NCI-H82 treated with DMSO at 0.1 percent for 48 hours (cell line): ENCODE data around the gene CFL2.
"Not testable (repeated sequence)": the region's sequence is repeated elsewhere in the genome, so short reads cannot be mapped to it uniquely, and the experiment has no call there.

Experiments
- DNase-seq: peaks from one replicate; lab custom pipeline; 2025; ENCODE audit not compliant: unreplicated experiment; lab: John Stamatoyannopoulos, UW

The CFL2 gene

DNA sequence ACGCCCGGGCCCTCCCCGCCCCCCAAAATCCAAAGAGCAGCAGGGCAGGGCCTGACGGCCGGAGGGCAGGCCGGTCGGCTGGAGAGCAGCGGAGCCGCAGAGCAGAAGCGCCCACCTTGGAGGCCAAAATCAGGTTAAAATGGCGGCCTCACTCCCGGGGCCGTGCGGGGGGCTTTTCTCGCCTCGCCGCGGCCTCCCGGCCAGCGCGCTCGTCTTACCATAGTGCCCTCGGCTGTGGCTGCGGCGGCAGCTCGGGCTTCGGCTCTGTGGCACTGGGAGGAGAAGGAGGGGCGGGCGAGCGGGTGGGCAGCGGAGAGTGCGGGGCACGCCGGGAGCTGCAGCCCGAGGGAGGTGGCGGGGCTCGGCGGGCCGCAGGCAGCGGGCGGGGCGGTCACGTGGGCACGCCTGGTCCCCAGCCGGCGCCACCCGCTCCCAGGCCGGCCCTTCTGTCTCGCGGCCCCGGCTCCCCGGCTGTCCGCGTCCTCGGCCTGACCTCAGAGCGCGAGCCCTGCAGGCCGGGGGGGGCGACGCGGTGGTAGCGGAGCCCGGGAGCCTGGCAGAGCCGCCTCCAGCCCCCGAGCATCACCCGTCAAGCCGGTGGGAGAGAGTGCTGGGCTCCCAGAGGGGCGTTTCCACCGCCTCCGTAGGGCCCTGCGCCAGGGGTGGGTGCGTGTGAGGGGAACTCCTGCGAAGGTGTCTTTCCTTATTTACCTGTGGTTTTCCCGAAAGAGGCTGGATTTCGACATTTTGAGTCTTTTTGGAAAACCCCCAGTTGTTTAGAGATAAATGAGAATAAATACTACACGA, at the start of gene CFL2:
Gene CFL2 (minus strand): TSS at position 274 of the 807 bp plus-strand sequence. CDS start 53 bp downstream, at position 221.
- DNase-seq: peak; percentile 50

DNA sequence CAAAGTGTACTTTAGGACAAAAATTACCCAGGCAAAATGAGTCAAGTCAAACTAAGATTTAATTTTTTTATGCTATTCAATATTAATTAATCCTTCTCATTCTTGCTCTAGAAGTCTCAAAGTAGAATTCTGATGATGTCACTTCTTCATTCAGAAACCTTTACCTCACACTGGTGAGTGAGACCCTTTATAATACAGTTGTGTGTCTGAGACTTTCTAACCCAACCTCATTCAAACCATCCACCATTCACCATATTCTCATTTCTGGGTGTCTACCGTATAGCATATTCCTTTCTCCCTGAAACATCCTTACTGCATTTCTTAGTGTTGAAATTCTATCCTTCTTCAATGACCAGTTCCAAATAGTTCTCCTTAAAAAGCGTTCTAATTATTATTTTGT, 40.8 kb upstream of the CFL2 start:
- DNase-seq: no peak

DNA sequence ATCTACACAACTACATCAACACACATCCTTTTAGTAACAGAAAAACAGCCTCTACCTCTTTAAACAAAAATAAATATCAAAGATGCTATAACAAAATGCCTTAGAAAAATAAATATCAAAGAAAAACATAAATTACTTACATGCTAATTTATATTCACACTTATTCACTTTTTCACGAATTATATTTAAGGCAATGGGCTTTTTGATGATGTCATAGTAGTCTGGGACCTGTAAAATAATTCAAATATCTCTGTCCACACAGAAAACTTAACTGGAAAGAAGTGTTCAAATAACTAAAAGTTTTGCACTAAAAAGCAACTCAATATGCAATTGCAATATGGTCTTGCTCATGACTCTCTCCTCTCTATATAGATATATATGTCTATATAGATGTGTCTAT, 40.3 kb upstream of the CFL2 start:
- DNase-seq: no peak

DNA sequence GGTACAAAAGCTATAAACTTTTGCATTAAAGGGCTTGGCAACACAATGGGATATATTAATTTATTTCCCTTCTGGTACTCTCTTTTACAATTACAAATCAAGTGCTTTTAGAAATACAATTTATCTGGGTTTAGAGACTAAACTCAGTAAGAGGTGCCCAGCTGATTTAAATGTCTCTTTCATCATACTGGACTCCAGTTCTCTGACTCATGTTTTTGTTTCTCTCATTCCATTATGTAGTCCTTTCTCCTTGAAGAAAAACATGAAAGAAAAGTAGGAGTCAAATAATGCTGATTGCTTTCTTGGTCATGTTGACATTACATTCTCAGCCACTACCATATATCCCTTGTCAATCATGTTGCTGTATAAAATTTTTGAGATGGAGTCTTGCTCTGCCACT, 36.3 kb upstream of the CFL2 start:
- DNase-seq: no peak

DNA sequence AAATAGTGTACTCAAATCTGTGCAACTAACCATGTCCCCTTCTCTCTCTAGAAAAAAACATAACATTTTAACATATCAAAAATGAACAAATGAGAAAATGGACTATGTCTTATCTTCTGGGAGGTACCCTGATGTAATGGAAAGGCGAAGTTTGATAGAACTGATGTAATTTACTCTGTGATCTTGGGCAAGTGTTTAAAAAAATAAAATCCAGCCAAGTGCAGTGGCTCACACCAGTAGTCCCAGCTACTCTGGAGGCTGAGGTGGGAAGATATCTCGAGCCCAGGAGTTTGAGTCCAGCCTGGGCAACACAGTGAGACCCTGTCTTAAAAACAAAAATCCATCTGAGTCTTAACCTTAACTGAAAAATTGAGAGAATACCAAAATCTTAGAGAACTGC, 35.8 kb upstream of the CFL2 start:
- DNase-seq: no peak

DNA sequence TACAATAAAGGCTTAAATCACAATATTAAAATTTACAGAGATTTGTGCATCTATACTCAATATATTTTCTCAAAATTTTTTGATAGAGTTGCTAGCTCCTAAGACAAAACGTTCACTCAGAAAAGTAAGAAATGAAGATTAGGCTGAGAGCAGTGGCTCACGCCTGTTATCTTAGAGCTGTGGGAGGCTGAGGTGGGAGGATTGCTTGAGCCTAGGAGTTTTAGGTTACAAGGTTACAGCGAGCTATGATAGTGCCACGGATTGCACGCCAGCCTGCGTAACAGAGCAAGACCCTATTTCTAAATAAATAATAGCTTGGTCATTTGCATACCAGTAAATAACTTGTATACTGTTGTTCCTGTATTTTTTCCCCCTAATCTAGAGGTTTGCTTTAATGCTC, 35.0 kb upstream of the CFL2 start:
- DNase-seq: no peak

DNA sequence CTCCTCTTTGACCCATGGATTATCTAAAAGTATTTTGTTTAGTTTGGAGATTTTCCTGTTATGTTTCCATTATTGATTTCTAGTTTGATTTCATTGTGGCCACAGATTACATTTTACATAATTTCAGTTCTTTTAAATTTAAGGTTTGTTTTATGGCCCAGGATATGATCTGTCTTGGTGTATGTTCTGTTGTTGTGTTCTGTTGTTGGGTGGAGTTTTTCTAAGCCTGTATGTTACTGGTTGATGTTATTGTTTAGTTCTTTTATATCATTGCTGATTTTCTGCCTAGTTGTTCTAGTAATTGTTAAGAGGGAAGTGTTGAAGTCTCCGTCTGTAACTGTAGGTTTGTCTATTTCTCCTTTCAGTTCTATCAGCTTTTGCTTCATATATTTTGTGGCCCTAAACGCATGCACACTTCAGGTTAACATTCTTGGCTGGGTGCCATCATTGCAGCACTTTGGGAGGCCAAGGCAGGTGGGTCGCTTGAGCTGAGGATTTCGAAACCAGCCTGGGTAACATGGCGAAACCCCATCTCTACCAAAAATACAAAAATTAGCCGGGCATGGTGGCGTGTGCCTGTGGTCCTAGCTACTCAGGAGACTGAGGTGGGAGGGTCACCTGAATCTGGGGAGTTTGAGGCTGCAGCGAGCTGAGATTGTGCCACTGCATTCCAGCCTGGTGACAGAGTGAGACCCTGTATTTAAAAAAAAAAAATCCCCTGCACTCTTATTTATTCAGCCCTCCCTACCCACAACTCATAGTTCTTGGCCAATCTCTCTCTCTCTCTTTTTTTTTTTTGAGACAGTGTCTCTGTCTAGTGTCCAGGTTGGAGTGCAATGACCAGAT, 28.1 kb upstream of the CFL2 start:
- no peak for DNase-seq

DNA sequence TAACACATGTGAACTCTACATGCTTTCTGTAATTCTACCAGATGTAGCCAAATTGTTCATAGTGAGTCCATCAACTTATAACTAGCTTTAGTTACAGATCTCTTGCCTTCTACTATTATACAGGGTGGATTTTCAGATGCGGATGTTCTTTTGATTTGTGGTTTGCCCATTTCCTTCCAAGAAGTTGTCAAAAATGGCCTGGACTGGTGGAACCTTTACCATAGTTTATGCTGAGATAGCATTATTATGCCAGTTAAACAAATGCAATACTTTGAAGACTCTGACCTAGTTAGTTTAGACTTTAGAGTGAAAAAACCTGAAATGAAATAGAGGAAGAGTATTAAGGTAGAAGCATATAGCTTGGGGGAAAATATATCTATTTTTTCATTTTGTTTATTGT, 27.4 kb upstream of the CFL2 start:
- DNase-seq: no peak

DNA sequence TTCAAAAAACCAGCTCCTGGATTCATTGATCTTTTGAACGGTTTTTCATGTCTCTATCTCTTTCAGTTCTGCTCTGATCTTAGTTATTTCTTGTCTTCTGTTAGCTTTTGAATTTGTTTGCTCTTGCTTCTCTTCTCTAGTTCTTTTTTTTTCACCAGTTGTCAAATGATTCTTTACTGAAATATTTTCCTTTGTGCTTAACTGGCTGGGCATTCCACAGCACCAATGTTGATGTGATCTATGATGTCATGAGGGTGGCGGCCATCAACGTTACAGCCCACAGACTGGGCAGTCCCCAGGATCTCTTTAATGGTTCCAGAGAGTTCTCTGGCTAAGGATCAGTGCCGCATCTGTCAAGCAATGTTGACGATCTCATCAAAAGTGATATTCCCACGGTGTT, 25.7 kb upstream of the CFL2 start:
- DNase-seq: not testable (repeated sequence)

DNA sequence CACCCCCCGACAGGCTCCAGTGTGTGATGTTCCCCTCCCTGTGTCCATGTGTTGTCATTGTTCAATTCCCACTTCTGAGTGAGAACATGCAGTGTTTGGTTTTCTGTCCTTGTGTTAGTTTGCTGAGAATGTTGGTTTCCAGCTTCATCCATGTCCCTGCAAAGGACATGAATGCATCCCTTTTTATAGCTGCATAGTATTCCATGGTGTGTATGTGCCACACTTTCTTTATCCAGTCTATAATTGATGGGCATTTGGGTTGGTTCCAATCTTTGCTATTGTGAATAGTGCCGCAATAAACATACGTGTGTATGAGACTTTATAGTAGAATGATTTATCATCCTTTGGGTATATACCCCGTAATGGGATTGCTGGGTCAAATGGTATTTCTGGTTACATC, 22.7 kb upstream of the CFL2 start:
- DNase-seq: not testable (repeated sequence)

DNA sequence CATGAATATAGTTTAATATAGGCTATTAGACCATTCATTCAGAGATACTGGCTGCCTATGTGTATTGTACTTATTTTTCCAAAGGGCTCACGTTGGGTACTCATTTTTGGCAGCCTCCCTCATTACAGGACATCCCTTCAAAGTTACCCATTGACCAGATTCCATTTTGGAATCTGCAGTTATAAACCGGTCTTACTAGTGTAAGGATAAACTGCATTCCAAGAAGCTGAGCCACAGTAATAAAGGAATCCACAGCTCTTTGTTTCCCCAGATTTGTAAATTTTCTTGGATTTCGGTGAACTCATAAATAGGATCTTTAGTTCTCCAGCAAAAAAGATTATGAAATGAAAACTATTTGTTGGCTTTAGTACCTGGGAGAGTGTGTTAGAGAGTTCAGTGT, 18.9 kb upstream of the CFL2 start:
- no peak for DNase-seq

DNA sequence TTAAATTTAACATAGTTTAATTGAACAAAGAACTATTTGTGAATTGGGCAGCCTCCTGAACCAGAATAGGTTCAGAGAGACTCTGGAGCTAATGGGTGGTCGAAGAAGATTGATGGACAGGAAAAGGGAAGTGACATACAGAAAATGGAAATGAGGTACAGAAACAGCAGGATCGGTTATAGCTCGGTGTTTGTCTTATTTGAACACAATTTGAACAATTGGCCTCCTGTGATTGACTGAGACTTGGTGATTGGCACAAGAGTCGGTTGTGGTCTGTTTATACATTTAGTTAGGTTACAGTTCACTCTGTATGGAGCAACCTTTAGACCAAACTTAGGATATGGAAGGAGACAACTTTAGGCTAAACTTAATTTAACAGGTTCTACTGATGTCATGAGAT, 18.4 kb upstream of the CFL2 start:
- no peak for DNase-seq

DNA sequence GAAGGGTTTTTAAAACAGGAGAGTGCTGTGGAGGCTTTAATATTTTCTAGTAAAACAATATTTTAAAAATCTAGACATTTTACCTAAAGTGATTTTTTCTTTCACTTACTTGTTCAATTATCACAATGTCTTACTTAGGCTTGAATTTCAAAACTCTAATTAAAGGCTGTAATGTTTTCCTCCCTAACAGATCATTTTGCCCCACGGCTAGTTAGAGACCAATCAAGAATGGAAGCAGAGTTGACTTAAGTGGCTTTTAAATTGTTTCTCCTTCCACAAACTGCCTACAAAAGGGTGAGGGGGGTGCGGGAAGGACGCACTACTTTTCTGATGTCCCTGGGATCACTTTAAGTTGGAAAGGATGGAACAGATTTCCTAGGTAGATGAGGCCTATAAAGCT, 9.5 kb upstream of the CFL2 start:
- DNase-seq: no peak

DNA sequence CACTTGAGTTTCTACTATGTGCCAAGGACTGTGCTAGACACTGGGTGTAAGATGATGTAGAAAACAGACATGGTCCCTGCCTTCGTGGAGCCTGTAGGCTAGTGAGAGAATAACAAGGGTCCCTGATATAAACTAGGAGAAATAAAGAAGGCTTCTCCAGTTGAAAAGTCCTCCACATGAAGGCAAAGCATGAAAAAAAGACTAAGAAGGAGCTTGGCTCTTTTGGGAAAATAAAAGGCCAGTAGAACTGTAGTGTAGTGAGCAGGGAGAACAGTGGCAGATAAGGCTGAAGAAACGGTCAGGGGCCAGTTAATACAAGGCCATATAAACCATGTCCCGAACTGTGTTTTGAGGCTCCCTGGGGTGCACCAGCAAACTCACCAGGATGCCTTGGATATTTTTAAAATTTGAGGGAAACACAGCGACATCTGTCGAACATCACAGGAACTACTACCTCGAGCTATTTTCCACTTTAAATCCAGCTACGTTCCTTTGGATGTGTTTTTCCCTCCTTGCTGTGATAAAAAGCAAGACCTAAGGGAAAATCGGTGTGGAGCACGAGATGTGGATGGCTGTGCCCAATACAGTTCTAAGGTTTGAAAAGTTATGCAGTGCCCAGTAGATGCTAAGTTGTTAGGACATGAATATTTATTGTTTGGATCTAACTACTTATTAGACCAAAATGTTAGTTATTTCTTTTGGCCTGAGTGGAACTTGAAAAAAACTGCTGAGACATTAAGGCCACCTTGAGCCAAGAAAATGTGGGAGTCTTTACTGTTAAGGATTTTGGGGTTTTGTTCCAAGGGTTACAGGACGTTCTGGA, 8.5 kb upstream of the CFL2 start:
- peak; percentile 7 for DNase-seq

DNA sequence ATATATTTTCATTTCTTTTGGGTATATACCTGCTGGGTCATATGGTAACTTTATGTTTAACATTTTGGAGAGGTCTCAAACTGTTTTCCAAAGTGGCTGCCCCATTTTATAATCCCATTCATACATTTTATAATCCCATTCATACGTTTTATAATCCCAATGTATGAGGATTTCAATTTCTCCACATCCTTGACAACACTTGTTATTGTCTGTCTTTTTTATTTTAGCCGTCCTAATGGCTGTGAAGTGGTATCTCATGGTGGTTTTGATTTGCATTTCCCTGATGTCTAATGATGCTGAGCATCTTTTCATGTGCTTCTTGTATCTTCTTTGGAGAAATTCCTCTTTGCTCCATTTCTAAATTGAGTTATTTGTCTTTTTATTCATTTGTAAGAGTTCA, 6.7 kb upstream of the CFL2 start:
- no peak for DNase-seq

DNA sequence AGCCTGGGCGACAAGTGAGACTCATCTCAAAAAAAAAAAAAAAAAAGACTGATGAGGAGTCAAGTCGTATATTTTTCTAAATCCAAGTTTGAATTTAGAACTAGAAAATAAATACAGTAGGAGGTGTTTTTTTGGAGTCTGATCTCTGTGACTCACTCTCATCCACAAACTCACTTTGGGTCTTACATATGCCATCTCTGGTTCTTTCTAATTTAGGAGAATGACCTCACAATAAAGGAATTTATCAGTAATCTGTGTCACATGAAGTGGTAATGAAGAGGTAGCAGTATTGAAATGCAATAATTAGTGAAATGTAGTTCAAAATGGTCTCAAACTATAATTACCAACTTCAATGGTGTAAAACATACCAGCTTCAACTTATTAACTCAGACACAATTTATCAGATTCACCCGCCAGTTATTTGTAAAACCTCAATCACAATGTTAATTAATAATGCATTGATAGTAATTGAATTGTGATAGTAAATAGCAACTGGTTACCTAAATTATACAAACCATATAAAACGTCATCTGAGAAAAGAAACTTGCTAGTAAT, 4.4 kb upstream of the CFL2 start:
- no peak for DNase-seq

DNA sequence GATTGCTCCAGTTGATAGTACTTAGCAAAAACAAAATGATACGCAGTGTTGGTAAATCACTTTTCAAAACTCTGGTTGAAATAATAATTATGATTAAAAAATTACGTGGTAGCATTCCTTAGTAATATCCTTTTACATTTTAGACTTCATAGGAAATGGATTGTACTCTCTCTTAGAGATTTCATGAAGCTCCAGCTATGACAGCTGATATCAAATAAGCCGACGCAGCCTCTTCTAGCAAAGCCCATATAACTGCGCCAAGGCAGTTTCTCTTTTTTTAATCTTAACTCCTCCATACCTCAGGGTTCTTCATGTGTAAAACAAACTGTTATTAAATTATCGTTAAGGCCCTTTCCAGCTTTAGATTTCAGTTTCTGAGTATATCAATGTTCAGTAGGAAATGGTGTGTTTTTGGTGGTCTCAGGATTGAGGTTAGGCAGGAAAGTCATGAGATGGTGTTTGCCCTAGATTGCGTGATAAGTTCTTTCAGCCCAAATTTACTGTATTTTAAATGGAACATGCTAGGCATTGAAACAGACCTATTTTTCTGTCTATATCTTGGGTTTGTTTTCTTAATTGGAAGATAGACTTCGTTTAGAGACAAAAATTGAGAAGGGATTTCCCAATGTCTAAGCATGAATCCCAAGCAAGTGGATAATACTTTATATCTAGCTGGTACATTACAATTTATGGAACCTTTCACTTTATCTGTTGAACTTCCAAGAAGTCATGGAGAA, 902 bp upstream of the CFL2 start:
- no peak for DNase-seq

DNA sequence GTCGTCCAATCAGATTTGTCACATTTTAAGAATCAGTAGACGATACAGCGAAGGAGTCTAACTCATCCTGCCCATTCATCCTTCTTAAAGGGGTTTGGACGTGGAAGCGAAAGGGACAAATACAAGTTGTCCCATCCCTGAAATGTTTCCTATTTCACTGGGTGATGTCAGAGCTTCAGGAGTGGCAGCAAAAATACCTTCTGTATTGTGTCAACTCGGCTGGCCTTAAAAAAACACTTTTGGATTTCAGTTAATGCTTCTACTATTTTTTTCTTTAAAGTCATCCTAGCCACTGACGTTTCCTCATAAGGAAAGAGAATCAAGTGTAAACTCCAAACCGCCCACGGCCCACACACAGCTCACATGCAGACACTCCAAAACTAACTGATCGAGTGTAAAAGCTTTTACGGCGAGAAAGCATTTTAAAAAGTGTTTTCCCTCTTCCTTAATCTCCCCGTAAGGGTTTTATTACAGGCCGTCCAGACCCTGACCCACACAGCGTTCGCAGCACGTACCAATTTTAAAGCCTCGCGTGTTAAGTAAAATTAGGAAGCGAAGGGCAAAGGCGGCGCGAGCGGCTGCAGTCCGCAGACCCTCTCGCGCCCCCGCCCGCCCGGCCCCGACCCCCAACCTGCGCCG, 593 bp downstream of the CFL2 start:
- no peak for DNase-seq

DNA sequence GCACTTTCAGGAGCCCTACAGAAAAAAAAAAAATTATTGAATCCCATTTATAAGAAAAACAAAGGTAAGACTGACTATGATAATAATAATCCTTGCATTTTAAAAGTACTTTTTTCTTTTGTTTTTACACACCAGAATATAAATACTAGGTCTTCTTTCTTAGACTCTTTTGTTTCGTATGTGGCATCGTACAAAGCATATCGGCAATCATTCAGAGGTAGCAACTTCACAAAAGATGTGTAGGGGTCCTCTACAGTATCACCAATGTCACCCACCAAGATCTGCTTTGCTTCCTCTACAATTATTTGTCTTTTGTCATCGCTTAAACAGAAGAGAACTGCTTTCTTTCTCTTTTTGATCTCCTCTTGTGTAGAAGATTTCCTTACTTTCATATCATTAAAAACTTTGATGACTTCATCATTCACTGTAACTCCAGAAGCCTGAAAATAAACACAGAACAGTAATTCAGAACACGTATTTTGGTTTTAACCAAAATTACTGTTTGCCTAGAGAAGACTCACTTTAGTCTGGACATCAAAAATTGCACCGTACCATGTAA, 1.2 kb downstream of the CFL2 start:
- DNase-seq: no peak
